Stimulated activated naive CD8-positive, alpha-beta T cell treated with anti-CD3 and anti-CD28 coated beads, Interleukin-15, amount 100 ng/mL, for 72 hours (primary cell): ENCODE measurements around the gene AHNAK.
"Not testable (repeated sequence)": the region's sequence is repeated elsewhere in the genome, so short reads cannot be mapped to it uniquely, and the experiment has no call there.

Experiments
- ATAC-seq: fragments of 150-1000 bp; cut with Tn5 transposase; 2 replicates; pipeline ENCODE4 v1.10.0; 2021; ENCODE audit warnings: mild to moderate bottlenecking, moderate library complexity
- DNase-seq, 2 donors: peaks; one replicate each; pipeline ENCODE4 v3.0.0; 2021 to 2022
- H3K27ac Mint-ChIP-seq, 2 donors: one replicate each; pipeline ENCODE4 v1.8.0; 2022; ENCODE audit warnings: mild to moderate bottlenecking in 2 of 2, mixed read lengths in 2 of 2, moderate library complexity in 2 of 2
- H3K27me3 Mint-ChIP-seq: one replicate; pipeline ENCODE4 v1.8.0; 2022; ENCODE audit warnings: mixed read lengths
- H3K4me1 Mint-ChIP-seq: one replicate; pipeline ENCODE4 v1.8.0; 2022; ENCODE audit warnings: mild to moderate bottlenecking, mixed read lengths
- H3K4me3 Mint-ChIP-seq, 2 donors: one replicate each; pipeline ENCODE4 v1.8.0; 2022; ENCODE audit warnings: mild to moderate bottlenecking in 2 of 2, mixed read lengths in 2 of 2, moderate library complexity in 1 of 2
- H3K9me3 Mint-ChIP-seq, 2 donors: one replicate each; pipeline ENCODE4 v1.8.0; 2022; ENCODE audit warnings: mixed read lengths in 2 of 2

Gene AHNAK

DNA sequence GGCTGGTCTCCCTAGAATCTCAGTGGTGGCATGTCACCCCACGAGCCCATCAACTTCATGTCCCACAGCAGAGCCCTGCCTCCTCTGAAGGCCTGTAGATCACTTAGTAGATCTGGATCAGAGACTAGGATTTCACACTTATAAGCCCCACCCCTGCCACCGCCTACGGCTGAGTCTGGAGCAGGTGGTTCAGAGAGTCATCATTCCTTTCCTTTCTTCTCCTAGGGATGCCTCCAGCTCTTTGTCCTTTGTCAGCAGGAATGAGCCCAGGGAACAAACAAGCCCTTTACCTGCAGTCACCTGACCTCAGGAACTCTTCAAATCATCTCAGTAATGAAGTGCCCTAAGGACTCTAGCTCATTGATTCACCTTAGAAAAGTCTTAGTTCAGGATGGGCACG lies 90.0 kb downstream of the AHNAK start:
- DNase-seq: no peak
- Mint-ChIP-seq H3K9me3 (no peaks in the 10 kb centered on the region), H3K27ac (no peak overlapping the region), H3K27me3 (no peaks in the 10 kb centered on the region), H3K4me3 (no peak overlapping the region), H3K4me1 (no peaks in the 10 kb centered on the region)
- no peak for ATAC-seq

DNA sequence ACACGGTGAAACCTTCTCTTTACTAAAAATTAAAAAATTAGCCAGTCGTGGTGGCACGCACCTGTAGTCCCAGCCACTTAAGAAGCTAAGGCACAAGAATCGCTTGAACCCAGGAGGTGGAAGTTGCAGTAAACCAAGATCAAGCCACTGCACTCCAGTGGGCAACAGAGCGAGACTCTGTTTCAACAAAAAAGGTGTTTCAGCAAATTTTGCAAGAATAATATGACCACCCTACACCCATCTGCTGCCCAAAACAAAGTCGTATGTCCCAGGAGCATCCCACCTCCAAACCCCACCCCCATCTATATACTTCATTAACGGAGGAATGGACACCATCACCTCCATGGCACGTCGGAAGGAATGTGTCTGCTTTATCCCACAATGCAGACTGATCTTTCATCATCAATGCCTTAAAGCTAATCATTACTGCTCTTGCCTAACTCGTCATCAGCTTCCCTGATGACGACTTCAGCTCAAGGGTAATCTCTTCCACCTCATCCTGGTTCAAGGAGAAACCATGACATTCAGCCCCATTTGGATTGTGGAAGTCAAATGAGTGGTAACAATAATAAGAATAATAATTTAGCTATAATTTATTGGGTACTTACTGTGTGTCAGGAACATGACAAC lies 93.7 kb downstream of the AHNAK start:
- Mint-ChIP-seq H3K27me3 (peaks cover 6% of the 10 kb centered on the region), H3K27ac (no peak overlapping the region), H3K9me3 (no peaks in the 10 kb centered on the region), H3K4me3 (no peak overlapping the region), H3K4me1 (no peaks in the 10 kb centered on the region)
- DNase-seq (no peak), ATAC-seq (no peak)

DNA sequence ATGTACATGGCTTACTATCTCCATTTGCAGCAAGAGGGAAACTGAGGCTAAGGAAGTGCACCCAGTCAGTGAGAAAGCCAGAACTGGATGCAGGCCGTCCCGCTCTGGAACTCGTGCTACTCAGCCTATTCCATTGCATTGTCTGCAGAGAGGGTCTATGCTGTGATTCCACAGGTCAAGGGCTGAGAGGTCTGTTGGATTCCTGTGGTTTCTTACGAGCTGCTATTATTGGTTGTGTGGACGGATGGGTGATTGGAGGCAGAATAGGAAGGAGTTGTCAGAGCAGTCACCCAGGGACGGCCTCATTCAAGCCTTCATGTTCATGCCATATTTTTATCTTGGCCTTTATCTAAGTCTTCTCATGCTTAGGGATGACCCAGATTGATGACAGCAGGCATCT lies 94.3 kb downstream of the AHNAK start:
- Mint-ChIP-seq H3K9me3 (no peaks in the 10 kb centered on the region), H3K4me1 (no peaks in the 10 kb centered on the region), H3K27ac (no peak overlapping the region), H3K27me3 (peaks cover 13% of the 10 kb centered on the region), H3K4me3 (no peak overlapping the region)
- ATAC-seq: no peak
- DNase-seq: no peak

DNA sequence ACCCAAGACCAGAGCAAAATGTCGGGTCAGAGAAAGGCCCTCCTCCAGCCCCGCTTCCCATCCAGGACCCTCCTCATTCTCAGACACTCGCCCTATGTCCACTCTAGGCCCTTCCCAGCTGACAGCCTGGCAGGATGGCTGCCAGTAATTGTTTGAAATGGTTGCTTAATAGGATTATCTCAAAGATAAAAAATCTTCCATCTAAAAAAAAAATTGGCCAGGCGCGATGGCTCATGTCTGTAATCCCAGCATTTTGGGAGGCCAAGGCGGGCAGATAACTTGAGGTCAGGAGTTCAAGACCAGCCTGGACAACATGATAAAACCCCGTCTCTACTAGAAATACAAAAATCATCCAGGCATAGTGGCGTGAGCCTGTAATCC lies 95.4 kb downstream of the AHNAK start:
- no peak for DNase-seq
- Mint-ChIP-seq H3K9me3 (no peaks in the 10 kb centered on the region), H3K27ac (no peak overlapping the region), H3K4me3 (no peak overlapping the region), H3K4me1 (no peaks in the 10 kb centered on the region), H3K27me3 (peaks cover 21% of the 10 kb centered on the region)
- ATAC-seq: no peak

DNA sequence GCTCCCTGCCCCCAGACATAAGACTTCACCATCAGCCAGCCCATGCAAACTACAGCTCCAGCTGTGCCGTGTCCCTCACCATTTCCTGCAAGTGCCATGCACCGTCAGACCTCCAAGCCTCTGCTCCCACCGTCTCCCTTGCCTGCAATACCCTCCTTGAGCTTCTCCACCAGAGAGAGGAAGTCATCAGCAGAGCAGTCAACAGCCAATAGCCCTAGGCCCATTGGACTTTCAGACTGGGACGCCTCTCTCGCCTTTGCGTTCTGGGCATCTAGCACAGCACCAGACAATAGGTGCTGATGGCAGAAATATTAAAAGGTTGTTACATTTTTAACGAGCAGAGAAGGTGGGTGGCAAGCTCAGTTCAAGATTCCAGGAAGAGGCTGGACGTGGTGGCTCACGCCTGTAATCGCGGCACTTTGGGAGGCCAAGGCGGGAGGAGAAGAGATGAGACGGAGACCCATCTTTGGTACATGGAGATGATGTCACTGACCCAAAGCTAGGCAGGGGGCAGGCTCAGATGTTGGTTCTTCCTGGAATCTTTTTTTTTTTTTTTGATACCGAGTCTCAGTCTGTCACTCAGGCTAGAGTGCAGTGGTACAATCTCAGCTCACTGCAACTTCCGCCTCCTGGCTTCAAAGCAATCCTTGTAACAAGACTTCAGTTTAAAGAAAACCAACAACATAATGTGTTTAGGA lies 95.9 kb downstream of the AHNAK start:
- DNase-seq: no peak
- Mint-ChIP-seq H3K27ac (no peak overlapping the region), H3K4me1 (no peaks in the 10 kb centered on the region), H3K27me3 (peaks cover 26% of the 10 kb centered on the region), H3K9me3 (no peaks in the 10 kb centered on the region), H3K4me3 (no peak overlapping the region)
- no peak for ATAC-seq

DNA sequence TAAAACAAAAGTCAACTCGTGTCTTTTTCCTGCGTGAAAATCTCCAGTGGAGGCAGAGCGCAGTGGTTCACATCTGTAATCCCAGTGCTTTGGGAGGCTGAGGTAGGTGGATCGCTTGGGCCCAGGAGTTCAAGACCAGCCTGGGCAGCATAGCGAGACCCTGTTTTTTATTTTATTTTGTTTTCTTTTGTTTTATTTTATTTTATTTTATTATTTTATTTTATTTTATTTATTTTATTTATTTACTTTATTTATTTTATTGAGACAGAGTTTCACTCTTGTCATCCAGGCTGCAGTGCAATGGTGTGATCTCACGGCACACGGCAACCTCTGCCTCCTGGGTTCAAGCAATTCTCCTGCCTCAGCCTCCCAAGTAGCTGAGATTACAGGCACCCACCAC lies 96.7 kb downstream of the AHNAK start:
- H3K4me1 Mint-ChIP-seq, H3K4me3 Mint-ChIP-seq, DNase-seq, H3K9me3 Mint-ChIP-seq, H3K27ac Mint-ChIP-seq, ATAC-seq: not testable (repeated sequence)
- H3K27me3 Mint-ChIP-seq: peaks cover 30% of the 10 kb centered on the region

DNA sequence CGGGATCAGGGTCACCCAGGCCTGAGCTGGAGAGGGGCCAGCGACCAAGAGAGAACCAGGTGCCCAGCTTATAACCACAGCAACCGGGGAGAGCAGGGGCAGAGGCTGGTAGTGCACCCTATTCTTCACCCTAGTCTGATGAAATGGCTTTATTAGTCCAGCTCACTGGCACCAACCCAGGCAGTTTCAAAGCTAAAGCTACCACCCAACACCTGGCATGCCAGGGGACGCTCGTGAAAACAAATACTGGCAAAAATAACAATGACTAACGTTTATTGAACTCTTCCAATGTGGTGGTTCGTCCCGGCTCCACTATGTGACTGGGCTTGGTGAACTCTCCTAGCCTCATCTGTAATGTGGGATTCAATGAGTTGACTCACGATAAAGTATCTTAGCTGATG lies 97.2 kb downstream of the AHNAK start:
- no peak overlapping the region for H3K27ac Mint-ChIP-seq

DNA sequence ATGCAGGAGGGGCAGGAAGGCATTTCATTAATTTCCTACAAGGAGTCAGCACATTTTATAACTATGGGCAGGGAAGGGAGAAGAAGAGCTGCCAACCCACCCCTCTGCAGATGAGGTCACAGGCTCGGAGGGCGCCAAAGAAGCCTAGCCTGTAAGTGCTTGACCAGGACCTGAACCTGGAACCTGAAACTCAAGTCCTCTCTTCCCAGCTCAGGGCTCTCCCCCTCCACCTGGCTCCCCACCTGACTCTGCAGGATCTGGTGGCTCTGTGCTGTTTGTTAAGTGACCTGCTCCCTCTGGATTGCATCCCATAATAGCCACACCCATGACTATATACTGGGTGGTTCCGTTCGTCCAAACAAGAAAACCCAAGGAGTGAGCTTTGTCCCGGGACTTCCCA lies 100.5 kb downstream of the AHNAK start:
- no peak for ATAC-seq
- H3K4me3 Mint-ChIP-seq: no peak overlapping the region

More for the DNA sequence above, 97.2 kb downstream of the AHNAK start:
- DNase-seq: no peak
- Mint-ChIP-seq H3K9me3 (no peaks in the 10 kb centered on the region), H3K4me3 (no peak overlapping the region), H3K27me3 (peaks cover 34% of the 10 kb centered on the region), H3K4me1 (peaks cover 3% of the 10 kb centered on the region)
- no peak for ATAC-seq

DNA sequence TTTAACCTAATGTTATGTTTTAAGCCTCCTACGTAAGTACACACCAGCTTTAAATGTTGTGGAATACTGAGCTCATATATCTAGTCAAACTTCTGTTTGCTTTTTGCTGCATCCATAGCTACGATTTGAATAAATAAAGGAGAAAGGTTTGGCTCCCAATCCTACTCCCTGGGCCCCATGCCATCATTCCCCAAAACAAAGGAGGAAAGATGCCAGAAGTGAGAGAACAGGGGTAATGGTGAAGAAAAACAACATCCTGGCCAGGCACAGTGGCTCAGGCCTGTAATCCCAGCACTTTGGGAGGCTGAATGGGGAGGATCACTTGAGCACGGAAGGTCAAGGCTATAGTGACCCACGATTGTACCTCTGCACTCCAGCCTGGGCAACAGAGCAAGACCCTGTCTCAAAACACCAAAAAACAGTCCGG lies 101.3 kb downstream of the AHNAK start:
- ATAC-seq: no peak
- no peak for DNase-seq
- H3K27me3 Mint-ChIP-seq: peaks cover 43% of the 10 kb centered on the region
- no peaks in the 10 kb centered on the region for H3K9me3 Mint-ChIP-seq
- no peak overlapping the region for H3K4me3 Mint-ChIP-seq
- no peak overlapping the region for H3K27ac Mint-ChIP-seq
- peaks cover 12% of the 10 kb centered on the region for H3K4me1 Mint-ChIP-seq

More for the DNA sequence above, 100.5 kb downstream of the AHNAK start:
- Mint-ChIP-seq H3K9me3 (no peaks in the 10 kb centered on the region), H3K27ac (no peak overlapping the region), H3K4me1 (peaks cover 12% of the 10 kb centered on the region), H3K27me3 (peaks cover 43% of the 10 kb centered on the region)
- DNase-seq: no peak

DNA sequence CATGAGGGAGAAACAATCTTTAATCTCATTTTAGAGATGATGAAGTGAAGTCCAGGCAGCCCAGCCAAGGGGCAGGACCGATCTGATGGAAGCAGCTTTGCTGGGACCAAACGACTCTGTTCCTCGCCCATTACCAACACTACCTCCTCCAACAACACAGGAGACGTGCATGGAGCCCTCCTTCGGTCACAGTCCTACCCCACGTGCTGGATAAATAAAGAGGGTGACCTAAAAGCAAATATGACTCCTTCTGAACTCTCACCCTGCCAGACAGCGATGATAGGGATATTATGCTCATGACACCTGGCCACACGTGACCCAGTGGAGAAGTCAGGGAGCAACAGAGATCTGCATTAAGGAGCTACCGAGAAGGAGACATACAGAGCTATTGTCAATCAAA lies 101.8 kb downstream of the AHNAK start:
- no peak for ATAC-seq
- DNase-seq: no peak
- H3K4me1 Mint-ChIP-seq: peaks cover 15% of the 10 kb centered on the region
- peak overlapping the region in 1 of 2 donors; percentile 51 for H3K27ac Mint-ChIP-seq
- peak overlapping the region; percentile 82 to 90 for H3K4me3 Mint-ChIP-seq
- peaks cover 43% of the 10 kb centered on the region for H3K27me3 Mint-ChIP-seq
- H3K9me3 Mint-ChIP-seq: no peaks in the 10 kb centered on the region

DNA sequence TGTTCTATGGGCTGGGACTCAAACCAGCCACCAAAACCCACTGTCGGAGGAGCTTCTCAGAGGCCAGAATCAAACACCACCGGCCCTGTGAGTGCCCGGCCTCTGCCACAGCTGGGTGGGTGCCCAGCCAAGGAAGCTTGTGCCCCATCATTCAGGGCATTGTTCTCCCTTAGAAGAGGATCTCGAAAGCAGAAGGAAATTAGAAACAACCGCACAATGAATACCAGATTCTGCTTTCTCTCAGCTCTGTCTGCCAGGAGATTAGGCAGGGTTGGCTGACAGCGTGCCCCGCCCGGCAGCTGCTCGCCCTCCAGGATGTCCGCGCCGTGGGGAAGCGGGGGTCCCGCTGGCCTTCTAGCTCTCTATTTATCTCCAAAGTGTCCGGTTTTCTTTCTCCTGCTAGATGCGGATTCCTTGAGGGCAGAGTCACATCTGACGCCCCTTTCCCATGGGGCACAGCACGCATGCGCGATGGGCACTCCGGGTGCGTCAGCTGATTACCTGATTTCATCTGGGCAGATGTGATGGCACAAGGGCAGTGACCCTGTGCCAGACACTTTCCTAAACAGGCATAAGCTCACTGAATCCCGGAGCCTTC lies 102.3 kb downstream of the AHNAK start:
- peaks cover 17% of the 10 kb centered on the region for H3K4me1 Mint-ChIP-seq
- H3K4me3 Mint-ChIP-seq: peak overlapping the region; percentile 82 to 90
- ATAC-seq (peak; percentile 61), DNase-seq (peak; percentile 20 to 48)
- H3K9me3 Mint-ChIP-seq: no peaks in the 10 kb centered on the region
- H3K27me3 Mint-ChIP-seq: peaks cover 43% of the 10 kb centered on the region
- peak overlapping the region; percentile 51 to 71 for H3K27ac Mint-ChIP-seq

DNA sequence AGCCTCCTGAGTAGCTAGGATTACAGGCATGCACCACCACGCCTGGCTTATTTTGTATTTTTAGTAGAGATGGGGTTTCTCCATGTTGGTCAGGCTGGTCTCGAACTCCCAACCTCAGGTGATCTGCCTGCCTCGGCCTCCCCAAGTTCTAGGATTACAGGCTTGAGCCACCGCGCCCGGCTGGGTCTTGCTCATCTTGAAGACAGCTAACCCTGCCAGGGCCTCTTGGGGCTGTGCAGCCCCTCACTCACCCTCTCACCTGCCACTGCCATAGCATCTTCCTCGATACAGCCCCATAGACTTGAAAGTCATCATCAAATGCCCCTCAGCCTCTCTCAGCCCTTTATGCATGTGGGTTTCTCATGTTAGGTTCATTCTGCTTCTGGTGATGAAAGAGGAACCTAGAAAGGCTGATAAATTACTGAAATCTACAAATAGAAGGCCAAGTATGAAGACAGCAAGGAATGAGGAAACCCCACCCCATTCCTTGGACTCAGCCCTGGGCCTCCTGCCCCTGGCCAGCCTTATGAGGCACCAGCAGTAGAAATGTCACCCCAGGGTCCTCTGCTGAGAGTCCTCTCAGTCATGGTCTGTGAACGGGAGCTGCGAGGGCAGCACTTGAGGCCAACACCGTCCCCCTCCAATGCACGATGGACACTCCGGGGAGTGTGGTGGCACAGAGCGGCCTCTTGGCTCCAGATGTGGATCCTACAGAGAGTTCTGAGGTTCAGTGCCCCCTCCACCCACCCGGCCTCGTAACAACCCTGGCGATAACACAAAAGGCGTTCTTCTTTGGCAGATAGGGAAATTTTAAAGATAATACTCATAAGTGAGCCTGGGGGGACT lies 103.0 kb downstream of the AHNAK start:
- ATAC-seq (no peak), DNase-seq (no peak)
- H3K27me3 Mint-ChIP-seq: peaks cover 43% of the 10 kb centered on the region
- peaks cover 17% of the 10 kb centered on the region for H3K4me1 Mint-ChIP-seq
- peak overlapping the region; percentile 82 to 90 for H3K4me3 Mint-ChIP-seq
- H3K27ac Mint-ChIP-seq: peak overlapping the region in 1 of 2 donors; percentile 31
- no peaks in the 10 kb centered on the region for H3K9me3 Mint-ChIP-seq

DNA sequence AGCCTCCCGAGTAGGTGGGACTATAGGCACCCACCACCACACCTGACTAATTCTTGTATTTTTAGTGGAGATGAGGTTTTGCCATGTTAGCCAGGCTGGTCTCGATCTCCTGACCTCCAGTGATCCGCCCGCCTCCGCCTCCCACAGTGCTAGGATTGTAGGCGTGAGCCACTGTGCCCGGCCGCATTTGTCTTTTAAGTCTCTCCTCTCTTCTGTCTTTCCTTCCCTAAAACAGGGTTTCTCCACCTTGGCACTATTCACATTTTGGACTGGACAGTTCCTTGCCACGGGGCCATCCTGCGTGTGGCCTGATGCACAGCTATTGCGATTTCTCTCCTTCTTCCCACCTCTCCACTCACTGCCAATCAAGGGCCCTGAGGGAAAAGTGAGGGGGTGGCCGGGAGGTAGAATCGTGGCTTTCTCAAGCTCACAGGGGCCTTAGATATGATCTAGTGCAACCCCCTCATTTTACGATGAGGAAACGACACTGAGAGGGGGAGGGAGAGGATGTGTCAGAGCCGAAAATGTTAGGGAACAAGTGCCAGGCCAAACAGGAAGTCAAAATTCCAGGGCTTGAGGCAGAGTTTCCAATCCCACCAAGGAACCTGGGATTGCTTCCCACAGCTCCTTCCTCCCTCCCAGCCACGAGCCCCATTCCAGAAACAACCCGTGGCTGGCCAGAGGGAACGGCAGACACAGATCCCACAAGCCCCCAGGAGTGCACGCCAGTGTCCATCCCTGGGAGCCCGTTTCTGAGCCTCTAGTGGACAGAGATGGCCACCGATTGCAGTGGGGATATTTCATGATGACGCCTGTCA lies 106.6 kb downstream of the AHNAK start:
- ATAC-seq (no peak), DNase-seq (no peak)
- peaks cover 13% of the 10 kb centered on the region for H3K27me3 Mint-ChIP-seq
- no peak overlapping the region for H3K27ac Mint-ChIP-seq
- H3K9me3 Mint-ChIP-seq: no peaks in the 10 kb centered on the region
- peaks cover 25% of the 10 kb centered on the region for H3K4me1 Mint-ChIP-seq
- no peak overlapping the region for H3K4me3 Mint-ChIP-seq

DNA sequence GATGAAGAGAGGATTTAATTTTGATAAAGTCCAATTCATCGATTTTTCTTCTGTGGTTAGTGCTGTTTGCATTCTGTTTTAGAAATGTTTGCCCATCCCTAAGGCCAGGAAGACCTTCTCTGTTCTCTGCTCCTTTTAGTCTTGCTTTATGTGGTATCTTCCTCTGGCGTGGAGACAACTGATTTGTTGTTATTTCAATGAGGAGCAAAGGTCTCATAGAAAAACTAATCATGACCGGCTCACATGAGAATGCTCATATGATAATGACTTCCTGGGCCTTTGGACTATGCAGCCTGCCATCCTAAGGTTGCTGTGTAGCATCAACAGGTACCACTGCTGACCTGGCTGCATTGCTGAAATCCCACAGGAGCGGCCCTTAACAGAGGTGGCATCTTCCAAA lies 108.0 kb downstream of the AHNAK start:
- Mint-ChIP-seq H3K9me3 (no peaks in the 10 kb centered on the region), H3K4me1 (peaks cover 23% of the 10 kb centered on the region), H3K27ac (no peak overlapping the region), H3K27me3 (peaks cover 1% of the 10 kb centered on the region), H3K4me3 (no peak overlapping the region)
- no peak for ATAC-seq
- DNase-seq: no peak

DNA sequence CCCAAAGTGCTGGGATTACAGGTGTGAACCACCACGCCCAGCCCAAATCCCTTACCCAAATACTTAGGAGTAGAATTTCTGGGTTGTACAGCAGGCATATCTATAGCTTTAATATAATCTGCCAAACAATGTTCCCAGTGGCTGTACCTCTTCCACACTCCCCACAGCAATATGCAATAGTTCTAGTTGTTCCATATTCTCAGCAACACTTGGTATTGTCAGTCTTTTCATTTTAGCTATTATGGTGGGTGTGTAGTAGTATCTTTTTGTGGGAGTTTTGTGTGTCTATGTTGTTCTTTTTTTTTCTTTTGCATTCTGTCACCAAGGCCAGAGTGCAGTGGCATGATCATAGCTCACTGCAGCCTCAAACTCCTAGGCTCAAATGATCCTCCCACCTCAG lies 109.0 kb downstream of the AHNAK start:
- ATAC-seq: no peak
- peaks cover 30% of the 10 kb centered on the region for H3K4me1 Mint-ChIP-seq
- no peak overlapping the region for H3K27ac Mint-ChIP-seq
- no peaks in the 10 kb centered on the region for H3K9me3 Mint-ChIP-seq
- H3K4me3 Mint-ChIP-seq: no peak overlapping the region
- H3K27me3 Mint-ChIP-seq: no peaks in the 10 kb centered on the region
- DNase-seq: no peak
